Measurements from ENCODE around the gene HPSE.
"Not testable (repeated sequence)": the region's sequence is repeated elsewhere in the genome, so short reads cannot be mapped to it uniquely, and the experiment has no call there.

HPSE gene

GRCh38 chr4:83284193-83285054 is 50.2 kb downstream of the HPSE start, which contains the start of gene COQ2:
COQ2 (minus strand) TSS chr4:83284798; CDS start chr4:83284764, 34 bp downstream.
- DNase-seq: peak; percentile 95
- H3K27ac ChIP-seq: peak within 1 kb of the TSS; percentile 85
- H3K27me3 ChIP-seq (ENCODE audit: insufficient read depth, low read depth, severe bottlenecking): no peaks in the 10 kb centered on the region
- H3K4me3 ChIP-seq (ENCODE audit: low read depth, low read length): peak within 1 kb of the TSS; percentile 89
- H3K36me3 ChIP-seq: no peaks in the 10 kb centered on the region
- TF ChIP-seq CTCF (IDR thresholded peaks at IDR 0.05; ENCODE audit: low read depth, low read length): no peak; the same call in 1 of the 2 replicates
- no peaks in the 10 kb centered on the region for H3K9me3 ChIP-seq (ENCODE audit: severe bottlenecking)

DNA sequence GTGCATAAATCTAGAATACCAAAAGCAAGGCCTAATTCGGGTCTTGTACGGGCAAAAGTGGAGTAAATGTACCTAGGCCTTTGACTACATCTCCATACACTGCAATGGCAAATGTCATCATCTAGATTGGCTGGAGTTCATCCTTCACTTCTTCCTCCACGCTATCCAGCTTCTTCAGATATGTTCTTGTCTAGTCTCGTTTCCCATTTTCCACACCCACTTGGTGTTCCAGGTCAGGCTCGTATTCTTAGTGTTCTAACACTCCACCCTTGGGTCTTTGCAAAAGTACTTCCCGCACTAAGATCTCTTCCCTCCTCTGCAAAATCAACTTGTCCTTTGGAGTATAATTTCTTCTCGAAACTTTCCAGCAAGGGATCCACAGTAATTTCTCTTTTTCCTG is 51.5 kb downstream of the HPSE start:
- DNase-seq: no peak
- H3K27ac ChIP-seq: no peak overlapping the region
- H3K9me3 ChIP-seq (ENCODE audit: severe bottlenecking): no peaks in the 10 kb centered on the region
- no peak overlapping the region for H3K4me3 ChIP-seq (ENCODE audit: low read depth, low read length)
- H3K36me3 ChIP-seq: no peaks in the 10 kb centered on the region
- H3K27me3 ChIP-seq (ENCODE audit: insufficient read depth, low read depth, severe bottlenecking): no peaks in the 10 kb centered on the region
- TF ChIP-seq CTCF (IDR thresholded peaks at IDR 0.05; ENCODE audit: low read depth, low read length): no peak

GRCh38 chr4:83282049-83282535 is 52.6 kb downstream of the HPSE start:
- no peaks in the 10 kb centered on the region for H3K27me3 ChIP-seq (ENCODE audit: insufficient read depth, low read depth, severe bottlenecking)
- H3K9me3 ChIP-seq (ENCODE audit: severe bottlenecking): no peaks in the 10 kb centered on the region
- no peak overlapping the region for H3K4me3 ChIP-seq (ENCODE audit: low read depth, low read length)
- peak; percentile 41 for TF ChIP-seq CTCF (IDR thresholded peaks at IDR 0.05; ENCODE audit: low read depth, low read length)
- no peaks in the 10 kb centered on the region for H3K36me3 ChIP-seq
- peak; percentile 19 for DNase-seq
- no peak overlapping the region for H3K27ac ChIP-seq

- no peaks in the 10 kb centered on the region for H3K36me3 ChIP-seq
- no peak overlapping the region for H3K27ac ChIP-seq
- no peaks in the 10 kb centered on the region for H3K9me3 ChIP-seq (ENCODE audit: severe bottlenecking)
- TF ChIP-seq CTCF (IDR thresholded peaks at IDR 0.05; ENCODE audit: low read depth, low read length): no peak
- H3K4me3 ChIP-seq (ENCODE audit: low read depth, low read length): no peak overlapping the region
- no peaks in the 10 kb centered on the region for H3K27me3 ChIP-seq (ENCODE audit: insufficient read depth, low read depth, severe bottlenecking)
- no peak for DNase-seq
These were observed 53.3 kb downstream of the HPSE start for GRCh38 chr4:83281307-83281706.

DNA sequence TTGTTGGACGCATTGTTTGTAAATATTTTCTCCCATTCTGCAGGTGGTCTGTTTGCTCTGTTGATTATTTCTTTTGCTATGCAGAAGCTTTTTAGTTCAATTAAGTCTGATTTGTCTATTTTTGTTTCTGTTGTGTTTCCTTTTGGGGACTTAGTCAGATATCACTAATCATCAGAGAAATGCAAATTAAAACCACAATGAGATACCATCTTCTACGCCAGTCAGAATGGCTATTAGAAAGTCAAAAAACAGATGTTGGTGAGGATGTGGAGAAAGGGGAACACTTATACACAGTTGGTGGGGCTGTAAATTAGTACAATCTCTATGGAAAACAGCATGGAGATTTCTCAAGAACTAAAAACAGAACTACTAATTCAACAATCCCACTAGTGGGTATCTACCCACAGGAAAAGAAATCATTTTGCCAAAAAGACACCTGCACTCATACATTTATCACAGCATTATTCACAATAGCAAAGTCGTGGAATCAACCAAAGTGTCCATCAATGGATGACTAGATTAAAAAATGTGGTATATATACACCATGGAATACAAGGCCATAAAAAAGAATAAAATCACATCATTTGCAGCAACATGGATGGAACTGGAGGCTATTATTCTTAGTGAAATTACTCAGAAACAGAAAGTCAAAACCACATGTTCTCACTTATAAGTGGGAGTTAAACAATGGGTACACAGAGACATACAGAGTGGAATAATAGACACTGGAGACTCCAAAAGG is 58.2 kb downstream of the HPSE start:
- no peaks in the 10 kb centered on the region for H3K27me3 ChIP-seq (ENCODE audit: insufficient read depth, low read depth, severe bottlenecking)
- no peak for TF ChIP-seq CTCF (IDR thresholded peaks at IDR 0.05; ENCODE audit: low read depth, low read length)
- no peak overlapping the region for H3K27ac ChIP-seq
- peaks cover 5% of the 10 kb centered on the region; the same call in 1 of the 2 replicates for H3K36me3 ChIP-seq
- no peak overlapping the region for H3K4me3 ChIP-seq (ENCODE audit: low read depth, low read length)
- H3K9me3 ChIP-seq (ENCODE audit: severe bottlenecking): no peaks in the 10 kb centered on the region
- DNase-seq: no peak

DNA sequence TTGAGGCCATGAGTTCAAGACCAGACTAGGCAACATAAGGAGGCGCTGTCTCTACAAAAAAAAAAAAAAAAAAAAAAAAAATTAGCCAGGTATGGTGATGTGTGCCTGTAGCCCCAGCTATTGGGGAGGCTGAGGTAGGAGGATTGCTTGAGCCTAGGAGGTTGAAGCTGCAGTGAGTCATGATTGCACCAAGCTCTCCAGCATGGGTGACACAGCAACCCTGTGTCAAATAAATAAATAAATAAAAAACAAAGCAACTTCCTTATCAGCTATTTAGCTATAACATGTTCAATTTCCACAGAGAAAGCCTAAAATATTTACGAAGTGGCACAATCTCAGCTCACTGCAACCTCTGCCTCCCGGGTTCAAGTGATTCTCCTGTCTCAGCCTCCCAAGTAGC is 60.7 kb downstream of the HPSE start:
- H3K27ac ChIP-seq; H3K36me3 ChIP-seq; H3K9me3 ChIP-seq (ENCODE audit: severe bottlenecking); H3K4me3 ChIP-seq (ENCODE audit: low read depth, low read length); H3K27me3 ChIP-seq (ENCODE audit: insufficient read depth, low read depth, severe bottlenecking); DNase-seq: not testable (repeated sequence)
